Coronary artery (tissue), 2 donors: ENCODE measurements around the gene KRT72.
"Not testable (repeated sequence)": the region's sequence is repeated elsewhere in the genome, so short reads cannot be mapped to it uniquely, and the experiment has no call there.

Experiments
- DNase-seq: peaks from one replicate; pipeline ENCODE4 v3.0.0-alpha.2; 2017; ENCODE audit warnings: low spot score
- H3K27ac ChIP-seq, 2 donors: fragments of 200-600 bp; sonication (generic); one replicate each; pipeline ENCODE4 v1.5.1; 2016 to 2019
- H3K4me3 ChIP-seq: fragments of 200-600 bp; sonication (generic); 2 replicates; pipeline ENCODE4 v1.5.1; 2016; ENCODE audit warnings: mild to moderate bottlenecking, moderate library complexity
- TF ChIP-seq, protein P1 (sequence below): fragments of 200-600 bp; sonication (generic); IDR thresholded peaks from one replicate; pipeline ENCODE4 v1.5.1; 2019; ENCODE audit warnings: antibody characterized with exemption

Gene KRT72

DNA sequence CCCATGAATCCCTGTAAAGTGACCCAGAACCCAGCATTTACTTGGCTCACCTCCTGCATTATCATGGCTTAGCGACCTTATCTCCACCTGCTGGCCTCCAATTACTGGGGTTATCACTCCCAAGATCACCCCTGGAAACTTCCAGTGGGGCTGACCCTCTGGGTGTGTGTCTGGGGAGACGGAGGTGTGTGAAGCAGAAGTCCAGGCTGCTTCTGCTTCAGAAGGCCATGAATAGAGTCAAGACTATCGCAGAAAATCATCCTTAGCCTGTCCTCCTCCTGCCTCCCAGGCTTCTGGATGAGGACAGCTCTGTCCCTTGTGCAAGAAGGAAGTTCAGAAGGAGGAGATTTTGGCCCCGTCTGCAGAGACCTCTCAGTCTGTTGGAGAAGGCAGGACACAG, 408 bp upstream of the KRT72 start:
- TF ChIP-seq, protein P1, sequence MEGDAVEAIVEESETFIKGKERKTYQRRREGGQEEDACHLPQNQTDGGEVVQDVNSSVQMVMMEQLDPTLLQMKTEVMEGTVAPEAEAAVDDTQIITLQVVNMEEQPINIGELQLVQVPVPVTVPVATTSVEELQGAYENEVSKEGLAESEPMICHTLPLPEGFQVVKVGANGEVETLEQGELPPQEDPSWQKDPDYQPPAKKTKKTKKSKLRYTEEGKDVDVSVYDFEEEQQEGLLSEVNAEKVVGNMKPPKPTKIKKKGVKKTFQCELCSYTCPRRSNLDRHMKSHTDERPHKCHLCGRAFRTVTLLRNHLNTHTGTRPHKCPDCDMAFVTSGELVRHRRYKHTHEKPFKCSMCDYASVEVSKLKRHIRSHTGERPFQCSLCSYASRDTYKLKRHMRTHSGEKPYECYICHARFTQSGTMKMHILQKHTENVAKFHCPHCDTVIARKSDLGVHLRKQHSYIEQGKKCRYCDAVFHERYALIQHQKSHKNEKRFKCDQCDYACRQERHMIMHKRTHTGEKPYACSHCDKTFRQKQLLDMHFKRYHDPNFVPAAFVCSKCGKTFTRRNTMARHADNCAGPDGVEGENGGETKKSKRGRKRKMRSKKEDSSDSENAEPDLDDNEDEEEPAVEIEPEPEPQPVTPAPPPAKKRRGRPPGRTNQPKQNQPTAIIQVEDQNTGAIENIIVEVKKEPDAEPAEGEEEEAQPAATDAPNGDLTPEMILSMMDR: no peak
- Histone ChIP-seq H3K4me3 (no peak overlapping the region), H3K27ac (no peak overlapping the region)
- DNase-seq: no peak

DNA sequence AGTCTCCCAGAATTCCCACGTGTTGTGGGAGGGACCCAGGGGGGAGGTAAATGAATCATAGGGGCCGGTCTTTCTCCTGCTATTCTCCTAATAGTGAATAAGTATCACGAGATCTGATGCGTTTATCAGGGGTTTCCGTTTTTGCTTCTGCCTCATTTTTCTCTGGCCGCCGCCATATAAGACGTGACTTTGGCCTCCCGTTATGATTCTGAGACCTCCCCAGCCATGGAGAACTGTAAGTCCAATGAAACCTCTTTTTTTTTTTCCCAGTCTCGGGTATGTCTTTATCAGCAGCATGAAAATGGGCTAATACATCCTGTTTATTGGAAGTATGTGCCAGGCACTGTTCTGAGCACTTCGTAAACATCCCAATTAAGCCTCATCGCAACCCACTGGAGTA, 788 bp downstream of the KRT72 start:
- no peak for DNase-seq
- H3K4me3 ChIP-seq: no peak overlapping the region
- H3K27ac ChIP-seq: no peak overlapping the region
- TF ChIP-seq, protein P1: no peak

DNA sequence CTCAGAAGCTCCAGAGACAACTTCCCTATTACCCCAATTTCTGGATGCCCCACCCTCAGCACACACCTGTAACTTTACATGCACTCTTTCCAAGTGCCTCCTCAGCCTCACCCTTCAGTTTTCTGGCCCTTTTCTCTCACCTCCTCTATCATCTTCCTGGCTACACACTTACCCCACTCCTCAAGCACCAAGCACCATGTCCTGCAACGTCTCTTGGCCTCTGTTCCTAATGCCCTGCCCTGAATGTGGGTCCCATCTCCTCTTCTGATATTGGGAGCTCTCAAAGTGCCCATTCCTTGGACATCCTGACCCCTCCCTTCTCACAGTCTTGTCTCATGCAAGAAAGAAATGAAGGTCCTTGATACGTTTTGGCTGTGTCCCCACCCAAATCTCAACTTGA, 1.2 kb downstream of the KRT72 start:
- H3K4me3 ChIP-seq: no peak overlapping the region
- TF ChIP-seq, protein P1: no peak
- H3K27ac ChIP-seq: no peak overlapping the region
- DNase-seq: no peak

DNA sequence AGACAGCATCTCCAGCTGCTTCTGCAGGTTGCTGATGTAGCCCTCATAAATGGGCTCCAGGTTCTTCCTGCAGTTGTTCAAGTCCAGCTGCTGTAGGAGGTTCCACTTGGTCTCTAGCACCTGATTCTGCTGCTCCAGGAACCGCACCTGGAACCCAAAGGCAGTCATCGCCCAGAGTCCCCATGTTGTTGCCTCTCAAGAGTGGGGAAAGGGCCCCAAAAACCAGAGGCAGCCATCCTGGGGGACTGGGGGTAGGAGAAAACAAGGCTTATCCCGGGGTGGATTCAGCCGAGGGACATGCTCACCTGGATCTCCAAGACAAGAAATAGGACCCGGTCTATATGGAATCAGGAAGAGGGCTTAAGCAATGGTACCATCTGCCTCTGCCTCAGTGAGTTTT, 2.3 kb downstream of the KRT72 start:
- Histone ChIP-seq H3K4me3 (no peak overlapping the region), H3K27ac (no peak overlapping the region)
- TF ChIP-seq, protein P1: no peak
- peak; percentile 67 for DNase-seq

DNA sequence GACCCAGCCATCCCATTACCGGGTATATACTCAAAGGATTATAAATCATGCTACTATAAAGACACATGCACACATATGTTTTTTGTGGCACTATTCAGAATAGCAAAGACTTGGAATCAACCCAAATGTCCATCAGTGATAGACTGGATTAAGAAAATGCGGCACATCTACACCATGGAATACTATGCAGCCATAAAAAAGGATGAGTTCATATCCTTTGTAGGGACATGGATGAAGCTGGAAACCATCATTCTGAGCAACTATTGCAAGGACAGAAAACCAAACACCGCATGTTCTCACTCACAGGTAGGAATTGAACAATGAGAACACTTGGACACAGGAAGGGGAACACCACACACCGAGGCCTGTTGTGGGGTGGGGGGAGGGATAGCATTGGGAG, 7.0 kb downstream of the KRT72 start:
- H3K27ac ChIP-seq, H3K4me3 ChIP-seq, DNase-seq: not testable (repeated sequence)

DNA sequence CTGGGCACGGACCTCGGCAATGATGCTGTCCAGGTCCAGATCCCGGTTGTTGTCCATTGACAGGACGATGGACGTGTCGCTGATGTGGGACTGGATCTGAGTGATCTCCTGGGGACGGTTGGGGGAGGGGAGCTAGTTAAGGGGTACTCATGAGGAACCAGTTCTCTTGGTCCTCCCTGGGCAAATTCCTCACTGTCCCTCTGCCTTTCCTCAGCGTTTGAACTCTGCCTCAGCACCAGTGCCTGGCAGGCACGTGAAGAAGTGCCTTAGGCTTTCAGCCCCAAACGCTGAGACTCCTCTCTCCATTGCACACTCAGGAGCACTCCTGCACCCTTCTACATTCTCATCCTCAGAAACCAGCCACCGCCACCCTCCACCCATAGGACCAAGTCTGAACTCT, 9.7 kb downstream of the KRT72 start:
- Histone ChIP-seq H3K27ac (no peak overlapping the region), H3K4me3 (no peak overlapping the region)
- TF ChIP-seq, protein P1: no peak
- no peak for DNase-seq

DNA sequence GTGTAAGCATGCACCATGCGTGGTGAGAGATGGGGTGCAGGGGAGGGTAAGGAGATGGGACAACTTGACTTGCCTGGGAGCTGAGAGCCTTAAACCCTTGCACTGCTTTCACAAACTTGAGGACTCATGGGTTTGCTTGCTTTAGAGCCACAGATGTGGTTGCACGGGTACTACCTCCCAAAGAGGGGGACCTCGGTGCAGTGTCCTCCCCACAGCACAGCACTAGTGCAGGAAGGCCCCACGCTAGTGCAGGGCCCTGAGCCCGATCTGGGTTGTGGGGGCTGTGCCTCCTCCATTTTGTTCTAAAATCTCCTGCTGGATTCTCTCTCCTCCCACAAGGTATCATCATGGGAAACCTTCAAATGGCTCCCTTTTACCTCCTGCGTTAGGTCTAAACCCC, 11.2 kb downstream of the KRT72 start:
- TF ChIP-seq, protein P1: no peak
- Histone ChIP-seq H3K4me3 (no peak overlapping the region), H3K27ac (no peak overlapping the region)
- DNase-seq: no peak

DNA sequence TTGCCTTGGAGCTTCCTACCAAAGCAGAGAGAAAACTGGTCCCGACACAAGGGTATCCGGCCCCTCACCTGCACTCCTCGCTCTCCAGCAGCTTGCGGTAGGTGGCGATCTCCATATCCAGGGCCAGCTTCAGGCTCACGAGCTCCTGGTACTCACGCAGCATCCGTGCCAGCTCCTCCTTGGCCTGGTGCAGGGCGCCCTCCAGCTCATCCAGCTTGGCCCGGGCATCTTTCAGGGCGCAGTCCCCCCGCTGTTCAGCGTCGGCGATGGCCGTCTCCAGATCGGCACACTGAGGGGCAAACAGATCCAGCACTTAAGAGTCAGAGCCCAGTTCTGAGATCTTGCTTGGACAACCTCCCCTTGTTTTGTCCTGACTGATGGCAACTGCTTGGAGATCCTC, 13.7 kb downstream of the KRT72 start:
- H3K4me3 ChIP-seq: no peak overlapping the region
- TF ChIP-seq, protein P1: no peak
- no peak overlapping the region for H3K27ac ChIP-seq
- DNase-seq: peak; percentile 17
